ENCODE measurements around the gene ZNF862.
A peak's percentile ranks its signal among the peaks of the same experiment; 100 is the strongest.

ZNF862 gene

GRCh38 chr7:149845257-149845980 lies 7.2 kb downstream of the ZNF862 start:
- no peak for DNase-seq (ENCODE audit: low spot score)

- DNase-seq (ENCODE audit: low spot score), result no peak
Measured at GRCh38 chr7:149846021-149846420, 7.8 kb downstream of the ZNF862 start.

- DNase-seq (ENCODE audit: low spot score), result peak; percentile 56
Measured at GRCh38 chr7:149846436-149847046, 8.4 kb downstream of the ZNF862 start.

- DNase-seq (ENCODE audit: low spot score), result no peak
Measured at GRCh38 chr7:149849174-149849573, 11.0 kb downstream of the ZNF862 start.

- DNase-seq (ENCODE audit: low spot score), result no peak
Measured at GRCh38 chr7:149850007-149850594, 11.9 kb downstream of the ZNF862 start.

GRCh38 chr7:149850716-149851115 lies 12.5 kb downstream of the ZNF862 start:
- no peak for DNase-seq (ENCODE audit: low spot score)

- DNase-seq (ENCODE audit: low spot score), result no peak
Measured at GRCh38 chr7:149851449-149851848, 13.3 kb downstream of the ZNF862 start.

- no peak for DNase-seq (ENCODE audit: low spot score)
Measured at GRCh38 chr7:149853157-149853556, 15.0 kb downstream of the ZNF862 start.

GRCh38 chr7:149854611-149855360 lies 16.6 kb downstream of the ZNF862 start:
- peak; percentile 49 for DNase-seq (ENCODE audit: low spot score)

GRCh38 chr7:149855361-149856305 lies 17.5 kb downstream of the ZNF862 start:
- no peak for DNase-seq (ENCODE audit: low spot score)

- no peak for DNase-seq (ENCODE audit: low spot score)
Measured at GRCh38 chr7:149856583-149856982, 18.4 kb downstream of the ZNF862 start.

- no peak for DNase-seq (ENCODE audit: low spot score)
Measured at GRCh38 chr7:149859369-149859768, 21.2 kb downstream of the ZNF862 start.

GRCh38 chr7:149859876-149860275 lies 21.7 kb downstream of the ZNF862 start:
- no peak for DNase-seq (ENCODE audit: low spot score)

- no peak for DNase-seq (ENCODE audit: low spot score)
Measured at GRCh38 chr7:149860821-149861727, 22.9 kb downstream of the ZNF862 start.

- no peak for DNase-seq (ENCODE audit: low spot score)
Measured at GRCh38 chr7:149861728-149862045, 23.5 kb downstream of the ZNF862 start.

- no peak for DNase-seq (ENCODE audit: low spot score)
Measured at GRCh38 chr7:149862156-149862555, 24.0 kb downstream of the ZNF862 start.

GRCh38 chr7:149863500-149863899 lies 25.3 kb downstream of the ZNF862 start:
- no peak for DNase-seq (ENCODE audit: low spot score)

- no peak for DNase-seq (ENCODE audit: low spot score)
Measured at GRCh38 chr7:149864023-149864422, 25.8 kb downstream of the ZNF862 start.

GRCh38 chr7:149864751-149865150 lies 26.6 kb downstream of the ZNF862 start:
- no peak for DNase-seq (ENCODE audit: low spot score)

GRCh38 chr7:149865437-149865836 lies 27.3 kb downstream of the ZNF862 start:
- DNase-seq (ENCODE audit: low spot score), result no peak
